ES-I3 (cell line): ENCODE measurements around the gene CLASP2.

ENCODE experiments used
- H3K36me3 ChIP-seq: 2 replicates; pipeline ENCODE4 v1.6.1; 2013; ENCODE audit warnings: mild to moderate bottlenecking, low read length, control low read depth, moderate library complexity; ENCODE audit not compliant: insufficient read depth
- H3K4me1 ChIP-seq: 2 replicates; pipeline ENCODE4 v1.6.1; 2013; ENCODE audit warnings: mild to moderate bottlenecking, control low read depth, low read length; ENCODE audit not compliant: insufficient read depth
- H3K9ac ChIP-seq: 2 replicates; pipeline ENCODE4 v1.6.1; 2013; ENCODE audit warnings: low read depth, mild to moderate bottlenecking, low read length, moderate library complexity
- H3K9me3 ChIP-seq: 2 replicates; pipeline ENCODE4 v1.6.1; 2013; ENCODE audit warnings: mild to moderate bottlenecking, low read length, moderate library complexity; ENCODE audit not compliant: control insufficient read depth, insufficient read depth

Gene CLASP2

GRCh38 chr3:33639889-33640288 is 78.2 kb downstream of the CLASP2 start:
- Histone ChIP-seq H3K9ac (no peak overlapping the region), H3K4me1 (peaks cover 5% of the 10 kb centered on the region; the same call in 1 of the 2 replicates), H3K36me3 (no peaks in the 10 kb centered on the region), H3K9me3 (no peaks in the 10 kb centered on the region)

- no peaks in the 10 kb centered on the region for H3K36me3 ChIP-seq
- no peak overlapping the region for H3K9ac ChIP-seq
- H3K4me1 ChIP-seq, result peaks cover 5% of the 10 kb centered on the region; the same call in 1 of the 2 replicates
These were observed 80.6 kb downstream of the CLASP2 start for GRCh38 chr3:33637482-33637881.

DNA sequence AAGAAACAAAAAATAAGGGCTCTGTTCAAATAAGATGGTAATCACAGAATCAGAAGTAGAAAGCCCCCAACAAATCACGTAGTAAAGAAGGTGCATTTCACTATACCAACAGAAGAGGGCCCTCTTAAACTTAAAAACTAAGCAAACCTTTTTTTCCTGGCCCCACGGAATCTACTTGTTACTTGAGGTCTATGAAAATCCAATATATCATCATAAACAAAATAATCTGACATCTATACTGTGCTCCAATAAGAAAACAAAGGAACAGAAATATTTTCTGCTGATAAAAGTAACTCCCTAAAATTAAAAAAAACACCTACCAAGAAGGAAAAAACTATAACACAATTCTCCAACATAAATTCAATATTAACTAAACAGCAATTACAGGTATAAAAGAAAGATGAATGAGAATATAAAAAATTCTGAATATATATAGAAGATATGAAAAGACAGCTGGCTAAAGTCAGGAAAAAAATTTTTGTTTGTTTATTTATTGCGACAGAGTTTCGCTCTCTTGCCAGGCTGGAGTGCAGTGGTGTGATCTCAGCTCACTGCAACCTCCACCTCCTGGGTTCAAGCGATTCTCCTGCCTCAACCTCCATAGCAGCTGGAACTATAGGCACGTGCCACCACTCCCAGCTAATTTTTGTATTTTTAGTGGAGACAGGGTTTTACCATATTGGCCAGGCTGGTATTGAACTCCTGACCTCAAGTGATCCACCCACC is 81.8 kb downstream of the CLASP2 start:
- H3K4me1 ChIP-seq, result peaks cover 5% of the 10 kb centered on the region; the same call in 1 of the 2 replicates
- no peaks in the 10 kb centered on the region for H3K9me3 ChIP-seq
- H3K9ac ChIP-seq, result no peak overlapping the region
- H3K36me3 ChIP-seq, result no peaks in the 10 kb centered on the region

More at GRCh38 chr3:33637482-33637881, 80.6 kb downstream of the CLASP2 start:
- no peaks in the 10 kb centered on the region for H3K9me3 ChIP-seq

GRCh38 chr3:33634262-33634661 is 83.8 kb downstream of the CLASP2 start:
- Histone ChIP-seq H3K9me3 (no peaks in the 10 kb centered on the region), H3K4me1 (peaks cover 5% of the 10 kb centered on the region; the same call in 1 of the 2 replicates), H3K36me3 (peaks cover 3% of the 10 kb centered on the region; the same call in 1 of the 2 replicates), H3K9ac (no peak overlapping the region)

GRCh38 chr3:33629219-33629618 is 88.8 kb downstream of the CLASP2 start:
- H3K9ac ChIP-seq, result no peak overlapping the region
- no peaks in the 10 kb centered on the region for H3K9me3 ChIP-seq
- H3K36me3 ChIP-seq, result peaks cover 3% of the 10 kb centered on the region; the same call in 1 of the 2 replicates
- no peaks in the 10 kb centered on the region for H3K4me1 ChIP-seq

DNA sequence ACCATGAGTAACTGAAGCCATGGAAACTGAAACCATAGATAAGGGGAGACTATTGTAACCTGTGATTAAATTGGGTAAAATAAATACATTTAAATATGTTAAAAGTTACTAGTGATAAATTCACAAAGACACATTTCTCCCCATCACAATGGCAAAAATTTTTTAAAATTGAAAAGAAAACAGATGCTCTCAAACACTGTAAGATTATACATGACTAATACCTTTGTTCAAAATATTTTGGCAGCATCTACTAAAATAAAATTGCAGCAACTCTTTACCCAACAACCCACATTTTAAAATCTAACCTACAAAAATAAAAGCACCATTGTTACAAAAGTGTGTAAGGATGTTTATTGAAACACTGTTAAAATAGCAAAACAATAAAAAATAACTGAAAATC is 93.3 kb downstream of the CLASP2 start:
- Histone ChIP-seq H3K36me3 (peaks cover 3% of the 10 kb centered on the region), H3K4me1 (no peaks in the 10 kb centered on the region), H3K9me3 (no peaks in the 10 kb centered on the region), H3K9ac (no peak overlapping the region)

DNA sequence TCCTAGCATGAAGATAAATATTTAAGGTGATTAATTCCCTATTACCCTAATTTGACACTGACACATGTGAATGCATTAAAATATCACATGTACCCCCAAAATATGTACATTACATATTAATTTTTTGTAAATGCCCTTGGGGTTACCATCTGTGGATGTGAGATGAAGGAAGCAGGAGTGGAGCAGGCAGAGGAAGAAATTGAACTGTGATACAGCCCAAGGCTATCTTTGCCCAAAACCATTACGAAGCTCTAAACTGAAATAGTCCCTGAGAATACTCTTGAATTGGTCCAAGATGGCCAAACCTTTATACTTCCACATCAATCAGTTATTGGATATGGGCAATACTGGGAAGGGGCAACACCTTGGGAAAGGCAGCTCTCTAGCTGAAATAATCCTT is 105.0 kb downstream of the CLASP2 start:
- no peaks in the 10 kb centered on the region for H3K9me3 ChIP-seq
- peaks cover 10% of the 10 kb centered on the region; the same call in 1 of the 2 replicates for H3K4me1 ChIP-seq

GRCh38 chr3:33612607-33613006 is 105.4 kb downstream of the CLASP2 start:
- no peaks in the 10 kb centered on the region for H3K36me3 ChIP-seq
- H3K9me3 ChIP-seq, result no peaks in the 10 kb centered on the region
- no peak overlapping the region for H3K9ac ChIP-seq
- peaks cover 10% of the 10 kb centered on the region; the same call in 1 of the 2 replicates for H3K4me1 ChIP-seq

More for the DNA sequence above, 105.0 kb downstream of the CLASP2 start:
- peaks cover 1% of the 10 kb centered on the region; the same call in 1 of the 2 replicates for H3K36me3 ChIP-seq
- H3K9ac ChIP-seq, result no peak overlapping the region

DNA sequence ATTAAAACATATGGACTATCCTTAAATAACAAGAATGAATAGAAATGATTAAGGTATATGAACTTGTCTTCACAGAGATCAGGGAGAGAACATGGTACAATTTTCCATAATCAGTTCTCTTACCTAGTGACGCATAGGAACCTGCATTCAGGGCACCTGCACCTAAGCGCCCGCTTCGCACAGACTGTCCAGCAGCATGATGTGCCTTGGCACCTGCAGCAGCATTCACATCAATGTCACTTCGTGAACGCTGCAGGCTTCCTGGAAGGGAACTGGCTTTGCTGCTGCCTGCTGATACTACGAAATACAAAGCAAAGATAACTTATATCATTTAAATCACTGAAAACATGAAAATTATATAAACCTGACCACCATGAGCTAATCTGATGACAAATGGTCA is 115.2 kb downstream of the CLASP2 start:
- H3K36me3 ChIP-seq, result peaks cover 18% of the 10 kb centered on the region

DNA sequence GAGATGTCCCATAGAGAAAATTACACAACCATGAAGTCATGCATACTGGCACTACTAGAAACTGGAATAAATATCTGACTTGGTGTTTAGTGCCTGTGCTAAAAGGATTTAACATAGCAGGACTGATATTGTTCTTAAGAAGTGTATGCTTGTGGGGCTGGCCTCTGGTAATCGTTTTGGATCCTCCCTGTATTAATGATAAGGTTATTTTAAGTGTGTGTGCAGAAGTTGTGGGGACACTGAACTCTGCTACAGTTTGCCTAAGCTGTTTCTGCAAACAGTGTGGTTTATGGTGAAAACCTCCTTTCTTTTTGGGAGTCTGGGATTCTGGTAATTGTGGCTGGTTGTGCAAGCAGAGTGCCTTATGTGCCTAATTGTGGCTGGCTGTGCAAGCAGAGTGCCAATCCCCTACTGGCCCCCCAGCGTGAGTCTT is 120.8 kb downstream of the CLASP2 start:
- Histone ChIP-seq H3K36me3 (peaks cover 4% of the 10 kb centered on the region; the same call in 1 of the 2 replicates), H3K9ac (no peak overlapping the region), H3K4me1 (no peaks in the 10 kb centered on the region), H3K9me3 (no peaks in the 10 kb centered on the region; the same call in 1 of the 2 replicates)

More for the DNA sequence above, 115.2 kb downstream of the CLASP2 start:
- H3K9ac ChIP-seq, result no peak overlapping the region
- H3K4me1 ChIP-seq, result no peaks in the 10 kb centered on the region
- no peaks in the 10 kb centered on the region; the same call in 1 of the 2 replicates for H3K9me3 ChIP-seq

DNA sequence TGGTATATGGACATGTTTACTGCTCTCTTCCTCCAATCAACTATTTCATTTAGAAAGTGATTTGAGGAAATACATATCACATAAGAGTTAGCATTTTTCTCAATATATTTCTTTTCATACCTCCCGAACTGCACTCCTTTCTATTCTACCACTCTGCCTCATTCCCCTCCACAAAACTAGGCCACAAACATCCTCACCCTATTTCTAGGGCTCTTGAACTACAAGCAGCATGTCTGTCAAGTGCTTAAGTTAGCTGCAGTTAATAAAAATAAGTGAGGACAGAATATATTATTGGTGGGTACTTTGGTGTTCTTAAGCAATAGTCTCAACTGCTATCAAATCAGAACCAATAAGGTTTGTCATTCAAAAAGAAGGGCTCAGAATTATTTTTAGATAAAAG is 125.1 kb downstream of the CLASP2 start:
- Histone ChIP-seq H3K9me3 (no peaks in the 10 kb centered on the region), H3K9ac (no peak overlapping the region), H3K4me1 (no peaks in the 10 kb centered on the region), H3K36me3 (no peaks in the 10 kb centered on the region)

DNA sequence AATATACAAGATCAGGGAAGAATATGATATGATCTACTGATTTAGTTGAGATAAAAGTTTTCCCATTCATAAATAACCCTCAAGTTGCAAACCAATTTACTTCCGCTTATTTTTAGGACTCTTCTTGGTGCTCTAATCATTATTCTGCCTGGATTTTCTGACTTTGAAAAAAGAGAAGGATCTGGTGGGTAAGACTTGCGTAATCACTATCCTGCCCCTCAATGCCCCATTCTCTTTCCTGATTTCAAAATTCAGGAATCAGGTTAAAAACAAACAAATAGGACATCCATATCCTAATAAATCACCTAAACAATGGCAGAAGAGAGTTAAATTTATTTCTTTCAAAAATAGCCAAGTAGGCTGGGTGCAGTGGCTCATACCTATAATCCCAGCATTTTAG is 127.5 kb downstream of the CLASP2 start:
- H3K9ac ChIP-seq, result no peak overlapping the region
- H3K4me1 ChIP-seq, result no peaks in the 10 kb centered on the region
- H3K36me3 ChIP-seq, result no peaks in the 10 kb centered on the region
- H3K9me3 ChIP-seq, result no peaks in the 10 kb centered on the region

- H3K9ac ChIP-seq, result no peak overlapping the region
- H3K9me3 ChIP-seq, result no peaks in the 10 kb centered on the region
- H3K4me1 ChIP-seq, result peaks cover 13% of the 10 kb centered on the region
- no peaks in the 10 kb centered on the region for H3K36me3 ChIP-seq
These were observed 131.7 kb downstream of the CLASP2 start for GRCh38 chr3:33586402-33586801.

DNA sequence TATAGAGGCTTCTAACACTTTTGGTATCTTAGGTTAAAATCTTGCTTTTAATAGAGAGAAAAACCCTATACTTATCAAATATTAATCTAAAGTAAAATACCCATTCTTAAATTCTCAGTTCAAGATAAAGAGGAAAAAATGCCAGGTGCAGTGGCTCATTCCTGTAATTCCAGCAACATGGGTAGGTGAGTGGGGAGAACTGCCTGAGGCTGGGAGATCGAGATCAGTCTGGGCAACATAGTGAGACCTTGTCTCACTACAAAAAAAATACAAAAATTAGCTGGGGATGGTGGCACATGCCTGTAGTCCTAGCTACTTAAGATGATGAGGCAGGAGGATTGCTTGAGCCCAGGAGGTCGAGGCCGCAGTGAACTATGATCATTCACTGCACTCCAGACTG is 135.8 kb downstream of the CLASP2 start:
- Histone ChIP-seq H3K4me1 (peaks cover 35% of the 10 kb centered on the region), H3K9me3 (no peaks in the 10 kb centered on the region), H3K36me3 (no peaks in the 10 kb centered on the region), H3K9ac (no peak overlapping the region)

DNA sequence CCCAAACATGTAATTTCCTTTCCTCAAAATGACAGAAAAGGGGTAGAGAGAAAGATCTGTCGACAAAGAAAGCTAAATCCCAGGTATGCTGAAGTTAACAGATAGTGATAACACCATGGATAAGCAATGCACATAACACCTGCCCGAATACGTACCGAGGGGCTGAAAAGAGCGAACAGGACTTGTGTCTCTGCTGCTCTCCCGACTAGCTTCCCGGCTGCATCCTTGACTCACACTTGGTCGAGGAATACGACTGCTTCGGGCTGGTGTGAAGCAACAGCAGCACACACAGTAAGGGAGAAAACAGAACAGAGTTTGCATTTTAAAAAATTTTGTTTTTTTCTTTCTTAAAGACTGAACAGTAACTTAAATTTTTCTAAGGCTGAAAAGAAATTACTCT is 136.4 kb downstream of the CLASP2 start:
- H3K4me1 ChIP-seq, result peaks cover 38% of the 10 kb centered on the region
- no peaks in the 10 kb centered on the region for H3K36me3 ChIP-seq
- no peak overlapping the region for H3K9ac ChIP-seq
- no peaks in the 10 kb centered on the region for H3K9me3 ChIP-seq
